HG03196 (cell line): ENCODE results near the gene ENGASE.

Experiments
- ATAC-seq: cut with Tn5 transposase; IDR thresholded peaks from one replicate; pipeline ENCODE4 v1.9.1; 2021; ENCODE audit not compliant: unreplicated experiment

The ENGASE gene

GRCh38 chr17:79079421-79080200, 5.0 kb downstream of the ENGASE start:
- ATAC-seq: no peak

- ATAC-seq: no peak
Measured at GRCh38 chr17:79080349-79080748, 5.7 kb downstream of the ENGASE start.

GRCh38 chr17:79080761-79081290, 6.2 kb downstream of the ENGASE start:
- ATAC-seq: no peak

- no peak for ATAC-seq
Measured at GRCh38 chr17:79081571-79082276, 7.1 kb downstream of the ENGASE start.

GRCh38 chr17:79082311-79083190, 7.9 kb downstream of the ENGASE start:
- no peak for ATAC-seq

- no peak for ATAC-seq
Measured at GRCh38 chr17:79083191-79083971, 8.8 kb downstream of the ENGASE start.

- ATAC-seq: no peak
Measured at GRCh38 chr17:79084291-79085153, 9.9 kb downstream of the ENGASE start.

- ATAC-seq: no peak
Measured at GRCh38 chr17:79085154-79085920, 10.7 kb downstream of the ENGASE start.

GRCh38 chr17:79085921-79086551, 11.4 kb downstream of the ENGASE start:
- ATAC-seq: no peak

- ATAC-seq: no peak
Measured at GRCh38 chr17:79086609-79087427, 12.2 kb downstream of the ENGASE start.

GRCh38 chr17:79087428-79088143, 13.0 kb downstream of the ENGASE start:
- ATAC-seq: no peak

- no peak for ATAC-seq
Measured at GRCh38 chr17:79088247-79088996, 13.8 kb downstream of the ENGASE start.

- no peak for ATAC-seq
Measured at GRCh38 chr17:79088997-79089328, 14.3 kb downstream of the ENGASE start.

GRCh38 chr17:79089720-79090442, 15.3 kb downstream of the ENGASE start:
- no peak for ATAC-seq

GRCh38 chr17:79090443-79091225, 16.0 kb downstream of the ENGASE start:
- ATAC-seq: no peak
